Measurements from ENCODE around the gene CDT1.
A peak's percentile ranks its signal among the peaks of the same experiment; 100 is the strongest.
"Not testable (repeated sequence)": the region's sequence is repeated elsewhere in the genome, so short reads cannot be mapped to it uniquely, and the experiment has no call there.

Gene CDT1

GRCh38 chr16:88784074-88784855, 19.3 kb upstream of the CDT1 start:
- DNase-seq: no peak

GRCh38 chr16:88784856-88785105, 18.8 kb upstream of the CDT1 start:
- DNase-seq: no peak

- no peak for DNase-seq
Measured at GRCh38 chr16:88785106-88785924, 18.3 kb upstream of the CDT1 start, which contains the start of gene PIEZO1. Gene PIEZO1 (minus strand): TSS chr16:88785220. CDS start chr16:88784964, 256 bp downstream.

- DNase-seq: no peak
Measured at GRCh38 chr16:88787579-88788314, 15.8 kb upstream of the CDT1 start.

- not testable (repeated sequence) for DNase-seq
Measured at GRCh38 chr16:88788749-88789148, 14.8 kb upstream of the CDT1 start.

GRCh38 chr16:88789594-88789993, 14.0 kb upstream of the CDT1 start:
- no peak for DNase-seq

- no peak for DNase-seq
Measured at GRCh38 chr16:88790312-88791211, 13.0 kb upstream of the CDT1 start.

- no peak for DNase-seq
Measured at GRCh38 chr16:88792078-88792550, 11.5 kb upstream of the CDT1 start.

- DNase-seq: no peak
Measured at GRCh38 chr16:88792668-88793250, 10.8 kb upstream of the CDT1 start.

- no peak for DNase-seq
Measured at GRCh38 chr16:88793251-88793954, 10.2 kb upstream of the CDT1 start.

- no peak for DNase-seq
Measured at GRCh38 chr16:88796278-88796677, 7.3 kb upstream of the CDT1 start.

GRCh38 chr16:88798073-88798472, 5.5 kb upstream of the CDT1 start:
- no peak for DNase-seq

- DNase-seq: no peak
Measured at GRCh38 chr16:88798772-88799455, 4.7 kb upstream of the CDT1 start.

GRCh38 chr16:88799569-88800276, 3.9 kb upstream of the CDT1 start:
- no peak for DNase-seq

- no peak for DNase-seq
Measured at GRCh38 chr16:88800277-88800592, 3.4 kb upstream of the CDT1 start.

- DNase-seq: no peak
Measured at GRCh38 chr16:88804173-88804551, 573 bp downstream of the CDT1 start.

GRCh38 chr16:88804552-88805339, 1.2 kb downstream of the CDT1 start:
- peak; percentile 26 for DNase-seq

GRCh38 chr16:88805340-88805715, 1.7 kb downstream of the CDT1 start:
- DNase-seq: no peak

GRCh38 chr16:88805887-88806393, 2.4 kb downstream of the CDT1 start:
- DNase-seq: no peak

All from NCI-H510A treated with DMSO at 0.1 percent for 48 hours (cell line).